ENCODE data around the gene EXD3.
"Not testable (repeated sequence)": the region's sequence is repeated elsewhere in the genome, so short reads cannot be mapped to it uniquely, and the experiment has no call there.

Gene EXD3

DNA sequence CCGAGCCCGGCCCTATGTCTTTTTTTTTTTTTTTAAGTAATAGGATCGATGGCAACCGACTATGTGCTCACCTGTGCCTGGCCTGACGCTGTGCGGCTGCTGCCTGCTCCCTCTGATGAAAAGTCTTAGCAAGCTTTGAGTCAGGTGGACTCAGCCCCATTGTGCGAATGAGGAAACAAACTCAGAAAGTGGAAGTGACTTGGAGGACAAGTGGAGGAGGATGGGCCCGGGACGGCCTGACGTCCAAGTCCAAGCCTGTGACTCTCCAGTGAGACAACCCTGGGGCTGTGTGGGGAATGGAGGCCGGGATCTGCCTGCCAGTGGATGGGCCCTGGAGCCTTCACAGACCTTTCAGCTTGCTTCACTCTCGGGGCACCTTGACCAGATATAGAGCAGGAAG, 57.9 kb downstream of the EXD3 start:
- no peak for DNase-seq (ENCODE audit: low read depth)

DNA sequence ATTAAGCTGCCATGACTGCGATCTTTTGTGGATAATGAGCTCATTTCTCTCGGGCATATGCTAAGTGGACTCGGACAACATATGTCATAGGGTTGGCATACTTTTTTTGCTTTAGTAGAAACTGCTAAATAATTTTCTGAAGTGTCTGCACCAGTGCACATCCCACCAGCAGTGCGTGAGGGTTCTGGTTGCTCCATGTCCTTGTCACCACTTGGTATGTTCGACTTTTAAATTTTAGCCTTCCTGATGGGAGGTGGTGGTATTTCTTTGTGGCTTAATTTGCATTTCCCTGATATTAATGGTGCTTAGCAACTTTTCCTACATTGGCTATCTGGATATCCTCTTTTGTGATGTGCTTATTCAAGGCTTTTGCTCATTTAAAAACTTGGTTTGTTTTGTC, 63.1 kb downstream of the EXD3 start:
- DNase-seq (ENCODE audit: low read depth), result no peak

DNA sequence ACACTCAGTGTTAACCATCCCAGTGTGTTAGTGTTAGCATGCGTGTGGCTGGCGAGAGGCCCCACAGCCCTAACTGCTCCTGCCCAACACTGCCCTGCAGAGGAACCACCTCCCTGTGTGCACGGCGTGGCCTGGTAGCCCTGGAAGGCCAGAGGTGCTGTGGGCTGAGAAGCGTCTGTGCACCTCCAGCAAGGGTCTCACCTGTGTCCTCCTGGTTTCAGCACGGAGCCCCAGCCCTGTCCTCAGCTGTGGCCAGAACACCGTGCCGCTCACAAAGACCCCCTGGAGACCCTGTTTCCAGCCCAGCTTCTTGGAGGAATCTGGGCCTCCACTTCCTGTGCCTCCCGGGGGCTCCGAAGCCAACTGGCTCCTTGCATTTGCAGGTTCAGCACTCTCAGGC, 64.8 kb downstream of the EXD3 start:
- DNase-seq (ENCODE audit: low read depth), result no peak

DNA sequence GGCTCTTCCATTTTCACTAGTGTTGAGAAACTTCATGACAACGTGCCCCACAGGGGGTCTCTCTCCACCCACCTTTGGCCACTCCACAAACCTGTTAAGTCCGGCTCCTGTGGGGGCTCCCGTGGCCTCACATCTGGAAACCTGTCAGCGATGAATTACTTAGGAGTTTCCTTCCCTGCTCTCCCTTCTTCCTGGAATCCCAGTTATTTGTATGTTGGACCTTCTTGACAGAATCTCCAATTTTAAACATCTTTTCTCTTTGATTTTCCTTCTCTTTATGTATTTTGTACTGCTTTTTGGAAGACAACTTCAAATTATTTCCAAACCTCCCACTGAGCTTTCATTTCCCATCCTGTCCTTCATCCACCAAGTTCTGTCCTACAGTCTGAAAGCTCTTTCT, 65.8 kb downstream of the EXD3 start:
- no peak for DNase-seq (ENCODE audit: low read depth)

DNA sequence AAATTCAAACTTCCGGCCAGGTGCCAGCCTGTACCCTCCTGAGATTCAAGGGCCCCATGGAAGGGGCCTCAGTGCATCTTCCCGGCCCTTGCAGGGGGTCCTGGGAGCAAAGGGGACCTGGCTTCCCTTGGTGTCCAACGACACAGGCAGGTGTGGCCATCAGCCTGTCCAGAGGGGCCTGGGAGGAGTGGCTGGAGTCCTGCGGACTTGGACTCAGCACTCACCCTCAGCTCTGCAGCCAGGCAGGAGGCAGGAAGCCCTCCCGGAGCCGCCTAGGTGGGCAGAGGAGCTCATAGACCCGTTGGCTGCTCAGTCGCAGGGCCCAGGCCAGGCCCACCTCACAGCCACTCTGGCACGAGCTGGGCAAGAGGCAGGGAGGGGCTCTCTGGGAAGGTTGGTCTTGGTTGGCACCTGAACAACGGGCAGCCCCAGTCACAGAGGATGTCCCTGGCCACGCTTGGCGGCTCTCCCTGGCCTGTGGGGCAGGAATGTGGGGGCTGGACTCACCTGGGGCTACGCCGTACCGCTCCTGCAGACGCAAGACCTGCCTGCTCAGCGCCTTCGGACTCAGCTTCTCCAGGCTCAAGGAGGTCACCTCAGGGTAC, 67.1 kb downstream of the EXD3 start:
- DNase-seq (ENCODE audit: low read depth), result no peak

DNA sequence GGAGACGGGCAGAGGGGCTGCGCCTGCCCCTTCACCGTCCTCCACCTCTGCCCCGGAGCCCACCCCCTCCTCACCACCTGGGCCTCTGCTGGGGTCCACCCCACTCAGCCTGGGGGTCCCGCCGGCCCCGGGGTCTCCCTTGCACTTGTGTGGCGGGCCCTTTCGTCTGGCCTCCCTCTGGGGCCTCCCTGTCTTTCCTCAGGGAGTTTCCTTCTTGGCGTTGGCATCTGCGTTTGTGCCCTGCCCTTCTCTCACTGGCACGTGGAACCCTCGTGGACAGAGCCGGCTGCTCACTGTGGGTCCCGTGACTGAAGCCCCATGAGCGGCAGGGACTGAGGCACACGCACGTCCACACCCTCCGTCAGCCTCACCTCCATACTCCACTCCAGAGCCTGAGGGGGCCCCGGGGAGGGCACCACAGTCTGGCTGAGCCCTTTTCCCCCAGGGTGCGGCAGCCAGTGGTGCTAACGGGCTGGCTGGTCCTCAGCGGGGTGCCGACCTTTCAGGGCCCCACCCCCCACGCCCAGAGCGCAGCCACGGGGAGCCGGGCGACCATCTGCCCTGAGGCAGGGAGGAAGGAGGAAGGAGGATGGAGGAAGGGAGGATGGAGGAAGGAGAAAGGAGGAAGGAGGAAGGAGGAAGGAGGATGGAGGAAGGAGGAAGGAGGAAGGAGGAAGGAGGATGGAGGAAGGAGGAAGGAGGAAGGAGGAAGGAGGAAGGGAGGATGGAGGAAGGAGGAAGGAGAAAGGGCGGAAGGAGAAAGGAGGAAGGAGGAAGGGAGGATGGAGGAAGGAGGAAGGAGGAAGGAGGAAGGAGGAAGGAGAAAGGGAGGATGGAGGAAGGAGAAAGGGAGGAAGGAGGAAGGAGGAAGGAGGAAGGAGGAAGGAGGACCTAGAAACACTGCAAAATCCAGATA, 67.9 kb downstream of the EXD3 start:
- no peak for DNase-seq (ENCODE audit: low read depth)

DNA sequence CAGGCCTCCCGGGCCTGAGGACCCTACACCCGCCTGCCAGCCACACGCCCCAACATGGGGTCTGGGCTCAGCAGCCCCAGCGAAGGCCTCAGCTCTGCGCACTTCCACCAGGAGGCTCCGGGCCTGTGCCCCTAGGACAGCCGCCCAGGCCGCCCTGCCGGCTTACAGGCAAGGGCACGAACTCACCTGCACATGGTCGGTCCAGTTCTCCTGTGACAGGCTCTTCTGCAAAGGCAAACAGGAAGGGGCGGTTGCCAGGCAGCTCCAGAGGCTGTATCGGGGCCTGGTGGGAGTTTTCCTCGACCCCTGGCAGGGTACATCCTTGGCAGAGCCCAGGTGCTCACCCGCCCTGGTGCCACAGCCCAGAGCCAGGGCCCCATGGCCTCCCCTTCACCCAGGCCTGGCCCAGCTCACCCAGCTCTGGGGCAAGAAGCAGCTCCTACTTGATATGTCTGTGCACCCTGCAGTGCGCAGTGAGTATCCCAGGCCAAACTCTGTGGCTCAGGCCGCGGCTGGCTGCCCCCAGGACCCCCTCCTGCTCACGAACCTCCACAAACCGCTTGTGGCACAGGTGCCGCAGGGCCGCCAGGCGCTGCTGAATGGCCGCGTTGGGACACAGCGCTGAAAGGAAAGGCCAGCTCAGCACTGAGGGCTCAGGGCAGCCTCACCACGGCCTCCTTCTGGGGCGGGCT, 68.7 kb downstream of the EXD3 start:
- no peak for DNase-seq (ENCODE audit: low read depth)

DNA sequence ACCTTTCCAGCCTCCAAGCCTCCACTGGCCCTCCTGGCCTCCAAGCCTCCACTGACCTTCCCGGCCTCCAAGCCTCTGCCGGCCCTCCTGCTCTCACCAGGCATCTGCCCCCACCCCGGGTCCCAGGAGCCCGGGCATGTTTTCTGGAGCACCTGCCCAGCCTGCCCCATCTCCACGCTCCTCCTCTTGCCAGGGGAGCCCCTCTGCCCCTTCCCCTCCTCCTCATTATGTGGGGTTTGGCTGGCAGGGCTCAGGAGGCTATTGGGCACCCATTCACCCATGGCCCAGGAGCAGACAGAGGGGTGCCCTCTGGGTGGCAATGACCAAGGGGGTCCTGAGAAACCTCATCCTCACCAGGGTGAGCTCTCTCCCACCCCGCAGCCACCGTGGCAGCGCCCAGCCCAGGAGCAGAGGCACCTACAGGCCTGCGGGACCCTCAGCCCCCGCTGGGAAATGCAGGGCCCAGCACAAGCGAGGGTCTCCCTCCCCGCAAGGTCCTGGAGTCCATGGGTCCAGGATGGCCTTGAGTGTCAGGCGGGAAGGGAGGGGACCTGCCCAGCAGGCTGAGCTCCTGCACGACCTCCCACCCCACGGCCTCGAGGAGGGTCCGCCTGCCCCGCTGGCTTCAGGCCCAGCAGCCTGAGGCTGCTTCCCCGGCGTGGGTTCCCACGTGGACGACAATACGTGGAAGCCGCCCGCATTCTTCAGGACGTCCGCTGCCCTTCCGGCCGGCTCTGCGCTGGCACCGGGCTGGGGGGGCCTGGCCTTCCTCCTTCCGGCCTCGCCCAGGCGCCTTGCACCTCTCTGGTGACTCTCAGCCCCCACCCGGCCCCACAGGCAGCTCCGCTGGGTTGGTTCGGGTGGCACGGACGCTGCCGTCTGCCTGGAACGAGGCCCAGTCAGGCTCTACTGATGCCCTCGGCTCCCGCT, 69.5 kb downstream of the EXD3 start:
- no peak for DNase-seq (ENCODE audit: low read depth)

DNA sequence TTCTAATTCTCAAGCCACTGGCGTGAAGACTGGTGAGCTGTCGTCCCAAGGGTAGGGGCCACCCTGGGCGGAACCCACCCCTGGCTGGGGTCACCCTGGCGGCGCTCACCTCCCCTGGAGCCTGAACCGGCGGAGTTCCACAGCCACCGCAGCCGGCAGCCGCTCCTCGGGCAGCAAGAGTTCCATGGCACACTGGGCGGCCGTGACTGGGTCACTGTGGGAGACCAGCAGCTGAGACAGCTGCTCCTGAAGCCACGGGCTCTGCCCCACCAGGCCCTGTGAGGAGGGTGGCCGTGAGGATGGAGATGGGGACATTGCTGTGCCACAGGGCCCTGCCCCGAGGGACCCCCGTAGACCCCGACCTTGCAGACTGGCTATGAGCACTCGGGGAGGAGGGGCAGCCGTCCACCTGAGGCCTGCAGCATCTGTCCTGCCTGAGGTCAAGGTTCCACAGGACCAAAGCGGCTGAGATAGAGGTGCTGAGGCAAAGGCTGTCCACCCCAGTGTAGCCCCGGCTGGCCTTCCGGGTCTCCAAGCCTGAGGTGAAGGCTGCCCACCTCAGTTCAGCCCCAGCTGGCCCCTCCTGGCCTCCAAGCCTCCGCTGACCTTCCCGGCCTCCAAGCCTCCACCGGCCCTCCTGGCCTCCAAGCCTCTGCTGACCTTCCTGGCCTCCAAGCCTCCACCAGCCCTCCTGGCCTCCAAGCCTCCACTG, 70.3 kb downstream of the EXD3 start:
- DNase-seq (ENCODE audit: low read depth), result no peak

DNA sequence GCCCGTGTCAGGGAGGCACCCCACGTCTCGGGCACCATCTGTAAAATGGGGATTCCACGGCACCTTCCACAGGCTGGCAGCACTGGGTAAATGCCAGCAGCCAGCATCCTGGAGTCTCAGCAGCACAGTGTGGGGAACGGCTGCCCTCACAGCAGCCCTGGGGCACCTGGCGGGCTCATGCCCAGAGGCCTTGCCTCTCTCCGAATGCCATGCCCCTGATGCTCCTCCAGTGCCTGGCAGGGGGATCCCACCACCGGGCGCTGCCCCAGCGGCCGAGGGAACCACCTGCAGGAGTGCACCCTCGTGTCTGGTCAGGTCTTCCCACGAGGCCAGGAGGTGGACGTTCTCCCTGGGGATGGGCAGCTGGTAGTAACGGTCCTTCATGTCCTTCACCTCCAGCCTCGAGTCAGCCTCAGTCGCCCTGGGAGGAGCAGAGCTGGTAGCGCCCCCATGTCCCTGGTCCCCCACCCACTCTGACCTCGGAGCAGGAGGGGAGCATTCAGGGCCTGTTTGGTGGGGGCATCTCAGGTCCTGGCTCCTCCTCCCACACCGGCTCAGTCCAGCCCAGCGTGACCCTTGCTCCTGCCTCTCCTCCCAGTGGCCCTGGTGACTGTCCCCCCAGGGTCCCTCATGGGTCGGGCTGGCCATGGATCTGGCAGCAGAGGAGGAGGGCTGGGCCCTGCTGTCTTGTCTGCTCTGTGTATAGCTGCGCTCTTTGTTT, 71.0 kb downstream of the EXD3 start:
- no peak for DNase-seq (ENCODE audit: low read depth)

DNA sequence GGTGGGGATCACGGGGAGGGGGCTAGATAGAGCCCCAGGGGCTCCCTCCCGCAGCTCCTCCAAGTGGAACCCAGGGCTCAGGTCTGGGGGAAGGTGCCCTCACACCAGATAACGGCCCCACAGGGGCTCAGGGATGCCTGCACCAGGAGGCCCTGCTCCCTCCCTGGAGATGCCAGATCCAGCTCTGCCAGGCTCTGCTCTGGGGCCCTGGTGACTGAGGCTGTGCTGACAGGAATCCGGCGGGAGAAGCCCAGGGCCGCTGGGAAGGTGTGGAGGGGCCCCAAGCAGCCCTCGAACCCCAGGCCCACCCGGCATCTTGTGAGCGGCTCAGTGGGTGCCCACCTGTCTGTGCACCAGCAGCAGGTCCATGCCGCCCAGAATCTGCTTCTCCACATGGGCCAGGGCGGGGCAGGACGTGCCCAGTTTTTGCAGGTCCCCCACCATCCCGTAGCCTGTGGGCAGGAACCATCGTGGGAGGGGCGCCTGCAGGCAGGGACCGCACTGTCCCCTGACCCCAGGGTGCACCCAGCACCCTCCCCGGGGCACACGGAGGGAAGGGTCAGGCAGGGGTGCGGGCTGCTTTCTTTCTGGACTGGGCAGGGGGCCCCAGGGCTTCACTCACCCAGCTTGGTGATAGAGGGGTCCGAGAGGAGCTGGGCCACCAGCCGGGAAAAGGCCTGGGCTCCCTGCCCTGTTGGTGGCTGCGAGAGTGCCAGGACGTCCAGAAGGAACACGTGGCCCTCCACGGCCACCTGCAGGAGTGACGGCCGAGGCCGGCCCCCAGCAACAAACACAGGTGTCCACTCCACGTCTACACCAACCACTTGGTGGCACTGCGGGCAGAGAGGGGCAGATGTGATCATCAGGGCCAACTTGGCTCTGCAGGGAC, 72.0 kb downstream of the EXD3 start:
- no peak for DNase-seq (ENCODE audit: low read depth)

DNA sequence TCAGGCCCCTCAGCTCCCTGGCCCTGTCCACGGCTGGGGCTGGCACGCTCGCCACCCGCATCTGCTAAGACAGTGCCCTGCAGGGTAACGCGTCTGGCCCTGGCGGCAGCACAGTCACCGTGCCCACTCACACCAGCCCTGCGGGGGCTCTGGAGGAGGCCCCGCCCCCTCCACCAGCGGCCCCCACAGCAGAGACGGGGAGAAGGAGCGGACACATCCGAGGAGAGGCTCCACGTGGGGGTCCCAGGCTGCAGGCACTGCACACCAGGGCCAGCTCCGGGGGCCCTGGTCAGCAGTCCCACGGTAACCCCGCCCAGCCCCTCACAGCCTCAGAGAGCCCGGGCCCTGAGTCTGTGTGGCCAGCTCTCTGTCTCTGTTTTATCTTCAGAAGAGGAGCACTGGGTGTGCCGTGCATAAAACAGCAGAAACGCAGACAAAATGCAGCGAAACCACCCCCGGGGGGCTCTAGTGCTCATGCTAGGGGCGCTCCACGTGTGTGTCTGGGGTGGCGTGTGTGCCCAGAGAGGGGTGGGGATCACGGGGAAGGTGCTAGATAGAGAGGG, 73.4 kb downstream of the EXD3 start:
- DNase-seq (ENCODE audit: low read depth), result no peak

DNA sequence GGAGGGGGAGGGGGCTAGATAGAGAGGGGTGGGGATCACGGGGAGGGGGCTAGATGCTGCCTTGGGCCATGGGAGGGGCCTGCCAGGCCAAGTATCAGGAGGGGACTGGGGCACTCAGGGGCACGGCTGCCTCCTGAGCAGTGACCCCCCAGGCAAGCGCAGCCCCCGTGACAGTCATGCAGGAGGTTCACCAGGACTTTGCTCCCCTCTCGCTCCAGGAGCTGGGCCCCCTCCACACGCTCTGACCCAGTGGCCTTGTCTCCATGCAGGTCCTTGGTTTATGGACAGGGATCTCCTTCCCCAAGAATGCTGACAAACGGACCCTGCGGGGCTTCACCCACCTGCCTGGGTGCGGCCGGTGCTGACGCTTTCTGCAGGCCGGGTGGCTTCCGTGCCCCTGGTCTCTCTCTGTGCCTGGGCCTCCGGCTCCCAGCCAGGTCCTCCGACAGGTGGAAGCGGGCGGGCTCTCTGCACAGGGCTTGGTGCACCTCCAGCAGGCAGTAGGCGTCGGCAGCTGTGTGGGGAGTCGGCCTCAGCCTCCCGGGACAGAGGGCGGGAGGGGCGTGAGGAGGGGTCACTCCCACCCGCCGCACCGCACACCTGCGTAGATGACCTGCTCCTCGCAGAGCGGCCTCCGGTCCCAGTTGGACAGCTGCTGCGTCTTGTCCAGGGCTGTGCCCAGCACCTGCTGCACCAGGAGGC, 74.0 kb downstream of the EXD3 start:
- no peak for DNase-seq (ENCODE audit: low read depth)

DNA sequence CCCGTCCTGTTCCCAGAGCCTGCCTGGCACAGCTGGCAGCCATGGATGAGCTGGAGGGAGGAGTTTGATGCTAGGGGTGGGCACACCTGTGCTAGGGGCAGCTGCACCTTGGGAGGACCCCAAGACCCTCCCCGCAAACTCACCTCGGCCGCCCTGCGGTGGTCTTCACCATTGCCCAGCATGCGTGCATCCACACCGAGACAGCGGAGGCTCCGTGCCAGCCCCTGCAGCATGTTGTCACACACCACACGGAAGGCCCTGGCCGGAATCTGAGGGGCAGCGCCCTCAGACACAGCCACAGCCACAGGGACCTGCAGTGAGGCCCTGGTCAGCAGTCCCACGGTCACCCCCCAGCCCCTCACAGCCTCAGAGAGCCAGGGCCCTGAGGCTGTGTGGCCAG, 75.0 kb downstream of the EXD3 start:
- no peak for DNase-seq (ENCODE audit: low read depth)

DNA sequence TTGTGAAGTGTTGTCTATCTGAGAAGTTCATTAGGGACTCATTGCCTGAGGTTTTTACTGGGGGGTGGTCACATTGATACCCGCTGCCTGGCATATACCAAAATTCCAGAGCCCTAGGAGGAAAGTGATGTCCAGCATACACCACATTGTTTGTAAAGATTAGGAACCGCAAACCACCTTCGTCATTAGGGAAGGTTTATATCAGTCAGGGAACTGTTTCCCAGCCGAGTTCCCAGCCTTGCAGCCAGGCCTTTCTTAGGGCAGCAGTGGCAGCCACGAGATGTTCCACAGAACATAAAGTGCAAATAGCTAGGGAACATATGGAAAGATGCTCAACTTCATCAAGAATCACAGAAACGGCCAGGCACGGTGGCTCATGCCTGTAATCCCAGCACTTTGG, 80.5 kb downstream of the EXD3 start:
- no peak for DNase-seq (ENCODE audit: low read depth)

DNA sequence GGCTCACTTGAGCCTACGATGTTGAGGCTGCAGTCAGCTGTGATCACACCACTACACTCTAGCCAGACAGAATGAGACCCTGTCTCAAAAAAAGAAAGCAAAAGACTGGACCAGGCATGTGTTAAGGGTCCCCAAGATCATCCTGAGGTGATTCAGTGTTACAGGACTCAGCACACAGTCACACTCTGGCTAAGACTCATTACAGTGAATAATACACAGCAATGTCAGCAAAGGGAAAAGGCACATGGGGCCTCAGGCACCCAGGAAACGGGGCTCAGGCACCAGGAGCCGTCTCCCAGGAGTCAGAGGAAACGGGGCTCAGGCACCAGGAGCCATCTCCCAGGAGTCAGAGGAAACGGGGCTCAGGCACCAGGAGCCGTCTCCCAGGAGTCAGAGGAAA, 81.7 kb downstream of the EXD3 start:
- no peak for DNase-seq (ENCODE audit: low read depth)

DNA sequence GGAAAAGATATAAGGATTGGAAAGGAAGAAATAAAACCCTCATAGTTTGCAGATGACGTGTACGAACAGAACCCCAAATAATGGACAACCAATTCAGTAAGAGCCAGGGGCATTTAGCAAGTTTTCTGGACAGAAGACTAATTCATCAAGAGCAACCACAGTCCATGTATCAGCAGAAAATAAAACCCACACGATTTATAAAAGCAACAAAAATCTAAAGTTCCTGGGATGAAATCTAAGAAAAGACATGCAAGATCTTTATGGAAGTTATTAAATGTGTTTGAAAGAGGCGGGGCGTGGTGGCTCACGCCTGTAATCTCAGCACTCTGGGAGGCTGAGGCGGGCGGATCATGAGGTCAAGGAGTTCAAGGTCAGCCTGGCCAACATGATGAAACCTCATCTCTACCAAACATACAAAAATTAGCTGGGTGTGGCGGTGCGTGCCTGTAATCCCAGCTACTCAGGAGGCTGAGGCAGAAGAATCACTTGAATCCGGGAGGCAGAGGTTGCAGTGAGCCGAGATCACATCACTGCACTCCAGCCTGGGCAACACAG, 83.0 kb downstream of the EXD3 start:
- DNase-seq (ENCODE audit: low read depth), result not testable (repeated sequence)
